SU-DHL-6 (cell line): ENCODE results near the gene SCARF1.

Experiments used
- H2AFZ ChIP-seq: fragments of 200-600 bp; sonication (generic); 2 replicates; pipeline ENCODE4 v1.6.1; 2014; ENCODE audit warnings: low read depth, mild to moderate bottlenecking, moderate library complexity, mixed read lengths, antibody characterized with exemption, low read length; ENCODE audit not compliant: severe bottlenecking
- H3F3A ChIP-seq: fragments of 200-600 bp; shearing (Covaris generic); 2 replicates; pipeline ENCODE4 v1.6.0; 2016; ENCODE audit warnings: antibody characterized with exemption, mild to moderate bottlenecking; ENCODE audit not compliant: insufficient read depth
- H3K27ac ChIP-seq: fragments of 200-600 bp; sonication (generic); 2 replicates; pipeline ENCODE4 v1.5.1; 2016; ENCODE audit warnings: low read depth, mild to moderate bottlenecking, low read length, moderate library complexity, mixed read lengths
- H3K27me3 ChIP-seq: fragments of 200-600 bp; sonication (generic), shearing (Covaris generic); 2 replicates; pipeline ENCODE4 v1.6.0; 2014; ENCODE audit warnings: mild to moderate bottlenecking, low read length
- H3K36me3 ChIP-seq: fragments of 200-600 bp; sonication (generic); 2 replicates; pipeline ENCODE4 v1.6.1; 2014; ENCODE audit warnings: mild to moderate bottlenecking, low read length, mixed read lengths
- H3K4me2 ChIP-seq: fragments of 300-600, 200-600 bp; shearing (Covaris generic), sonication (generic); 2 replicates; pipeline ENCODE4 v1.6.0; 2014; ENCODE audit warnings: low read length, low read depth, mild to moderate bottlenecking; ENCODE audit not compliant: poor library complexity, severe bottlenecking
- H3K4me3 ChIP-seq: fragments of 200-600 bp; sonication (generic); 2 replicates; pipeline ENCODE4 v1.5.1; 2014; ENCODE audit warnings: antibody characterized with exemption, low read length, mild to moderate bottlenecking, mixed read lengths; ENCODE audit not compliant: insufficient read depth, poor library complexity, severe bottlenecking
- H3K79me2 ChIP-seq: fragments of 200-600 bp; sonication (generic); 2 replicates; pipeline ENCODE4 v1.6.1; 2014; ENCODE audit warnings: mild to moderate bottlenecking, low read length, moderate library complexity; ENCODE audit not compliant: insufficient read depth
- H3K9ac ChIP-seq: fragments of 200-600 bp; sonication (generic); 2 replicates; pipeline ENCODE4 v1.7.0; 2014; ENCODE audit warnings: mild to moderate bottlenecking, low read length
- H3K9me2 ChIP-seq: fragments of 200-600 bp; sonication (generic); replicated peaks from 2 replicates; pipeline ENCODE4 v1.6.1; 2014; ENCODE audit warnings: low read length; ENCODE audit not compliant: insufficient read depth
- H3K9me3 ChIP-seq: fragments of 200-600 bp; sonication (generic); 2 replicates; pipeline ENCODE4 v1.6.1; 2014; ENCODE audit warnings: low read length, mixed read lengths; ENCODE audit not compliant: insufficient read depth
- H4K20me1 ChIP-seq: fragments of 200-600 bp; sonication (generic); 2 replicates; pipeline ENCODE4 v1.6.1; 2014; ENCODE audit warnings: low read depth, mild to moderate bottlenecking, antibody characterized with exemption, low read length, moderate library complexity, mixed read lengths
- CTCF ChIP-seq: fragments of 200-600 bp; sonication (generic); IDR thresholded peaks from one replicate; pipeline ENCODE4 v1.5.1; 2017; ENCODE audit warnings: antibody characterized with exemption, mild to moderate bottlenecking, low read length, moderate library complexity; ENCODE audit not compliant: insufficient read depth, poor library complexity, severe bottlenecking
- EZH2phosphoT487 ChIP-seq: fragments of 200-600 bp; sonication (generic), shearing (Covaris generic); conservative IDR thresholded peaks from 2 replicates; pipeline ENCODE4 v1.6.1; 2018; ENCODE audit warnings: mild to moderate bottlenecking, antibody characterized with exemption, low read length, moderate library complexity, mixed read lengths

SCARF1 gene

GRCh38 chr17:1592751-1593629, 52.5 kb downstream of the SCARF1 start:
- Histone ChIP-seq H3K27ac (peak overlapping the region; percentile 97), H3K9ac (peak overlapping the region; percentile 52), H2AFZ (no peak overlapping the region), H3K4me2 (peak overlapping the region; percentile 78), H3K9me2 (no peaks in the 10 kb centered on the region), H3F3A (peaks cover 10% of the 10 kb centered on the region), H3K27me3 (no peaks in the 10 kb centered on the region), H3K4me3 (peak overlapping the region; percentile 35), H4K20me1 (no peaks in the 10 kb centered on the region), H3K36me3 (no peaks in the 10 kb centered on the region), H3K9me3 (no peaks in the 10 kb centered on the region), H3K79me2 (0 out of 2 replicates have a peak, but pooled peaks cover 6% of the 10 kb centered on the region)
- TF ChIP-seq EZH2phosphoT487 (no peak), CTCF (no peak)

- Histone ChIP-seq H3K36me3 (no peaks in the 10 kb centered on the region), H3K27me3 (no peaks in the 10 kb centered on the region), H3K4me3 (no peak overlapping the region), H3K9ac (no peak overlapping the region), H2AFZ (no peak overlapping the region), H3K79me2 (0 out of 2 replicates have a peak, but pooled peaks cover 6% of the 10 kb centered on the region), H3K9me2 (no peaks in the 10 kb centered on the region), H3F3A (peaks cover 10% of the 10 kb centered on the region), H4K20me1 (no peaks in the 10 kb centered on the region), H3K27ac (peak overlapping the region; percentile 97), H3K9me3 (no peaks in the 10 kb centered on the region), H3K4me2 (no peak overlapping the region)
- TF ChIP-seq CTCF = no peak
- TF ChIP-seq EZH2phosphoT487 = no peak
Measured at GRCh38 chr17:1591474-1592090, 54.0 kb downstream of the SCARF1 start.

- H3K27ac ChIP-seq = no peak overlapping the region
- 0 out of 2 replicates have a peak, but pooled peaks cover 6% of the 10 kb centered on the region for H3K79me2 ChIP-seq
- H3K36me3 ChIP-seq = no peaks in the 10 kb centered on the region
- H2AFZ ChIP-seq = no peak overlapping the region
- H3K4me3 ChIP-seq = no peak overlapping the region
- no peaks in the 10 kb centered on the region for H3K9me2 ChIP-seq
- no peak overlapping the region for H3K9ac ChIP-seq
- no peak for TF ChIP-seq EZH2phosphoT487
- no peak for TF ChIP-seq CTCF
- no peaks in the 10 kb centered on the region for H3K9me3 ChIP-seq
- H3K27me3 ChIP-seq = no peaks in the 10 kb centered on the region
- H4K20me1 ChIP-seq = no peaks in the 10 kb centered on the region
- H3F3A ChIP-seq = peaks cover 10% of the 10 kb centered on the region
- no peak overlapping the region for H3K4me2 ChIP-seq
Measured at GRCh38 chr17:1590747-1591473, 54.6 kb downstream of the SCARF1 start.
